ENCODE results near the gene FIGN. TPM values are rescaled to one million over a fixed set of nuclear protein-coding genes. Genes with fewer than 3 reads are reported as not detected.

FIGN gene
- total and polyA plus RNA-seq, 2 of the 4 experiments (the other 2 are of a cell fraction), result 0.77 to 0.90 TPM

DNA sequence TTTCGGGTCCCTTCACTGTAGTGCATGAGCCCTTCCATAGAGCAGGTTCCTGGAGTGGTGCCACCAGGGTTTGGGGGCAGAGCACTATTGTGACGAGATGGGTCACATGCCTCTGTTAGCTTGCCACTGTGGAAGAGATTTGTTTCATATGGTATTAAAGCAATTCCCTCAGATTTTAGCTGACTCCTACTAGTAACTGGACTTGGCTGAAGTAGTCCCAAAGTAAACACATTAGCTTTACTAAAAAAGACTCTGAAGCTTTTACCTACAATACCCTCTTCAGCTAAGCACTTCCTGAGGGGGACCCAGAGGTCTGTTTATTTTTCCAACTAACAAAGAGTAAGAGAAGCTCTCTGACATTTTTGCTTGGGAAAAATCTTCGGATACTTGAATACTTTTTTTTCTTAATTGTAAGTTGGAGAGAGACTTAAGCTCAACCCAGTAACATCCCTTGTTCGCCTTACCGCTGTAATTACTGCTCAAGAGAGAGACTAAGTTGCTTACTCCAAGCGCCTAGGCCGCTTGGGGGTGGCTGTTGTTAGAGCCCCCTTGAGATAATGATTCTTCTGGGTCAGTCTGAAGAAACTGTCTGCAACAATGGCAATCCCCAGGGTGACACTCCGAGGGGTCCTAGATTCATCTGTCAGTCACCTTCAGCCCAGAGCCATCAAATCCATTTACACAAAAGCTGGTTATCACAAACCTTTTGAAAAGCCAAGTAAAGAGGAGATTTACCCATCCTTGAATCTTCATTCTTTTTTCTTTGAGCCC lies 177.4 kb downstream of the FIGN start:
- no peaks in the 10 kb centered on the region for H4K20me1 ChIP-seq (ENCODE audit: insufficient read depth, low read length)
- in situ Hi-C loops (cut with MboI; ENCODE audit: low sequenced_read_pairs), result no loop called here
- WGBS, 2 experiments (ENCODE audit: extremely low coverage in 2 of 2, insufficient read length in 1 of 2), result no CpG with 5 or more reads among the region's 8 CpGs
- no peak overlapping the region for H2AK9ac ChIP-seq (replicated peaks; ENCODE audit: low read depth, low read length, poor library complexity)
- H3K18ac ChIP-seq (ENCODE audit: low read depth, low read length), result no peak overlapping the region
- H3K14ac ChIP-seq (replicated peaks; ENCODE audit: low read depth, low read length), result no peak overlapping the region
- H3K4ac ChIP-seq (ENCODE audit: low read depth, low read length), result no peak overlapping the region
- H3K4me1 ChIP-seq (ENCODE audit: control insufficient read depth, insufficient read depth, low read length), result no peaks in the 10 kb centered on the region
- DNase-seq (no peak), ATAC-seq (ENCODE audit: low read depth) (no peak)
- no peak overlapping the region for H2AFZ ChIP-seq (replicated peaks; ENCODE audit: low read length, poor library complexity)
- H3K27me3 ChIP-seq (ENCODE audit: control insufficient read depth, insufficient read depth, low read length), result no peaks in the 10 kb centered on the region
- H2AK5ac ChIP-seq (ENCODE audit: low read depth, low read length), result no peak overlapping the region
- H3K4me3 ChIP-seq (ENCODE audit: insufficient read depth, low read depth, low read length), result no peak overlapping the region
- H3K27ac ChIP-seq (ENCODE audit: insufficient read depth, low read length), result no peak overlapping the region
- intact Hi-C loops (cut with micrococcal nuclease), result no loop called here
- no peaks in the 10 kb centered on the region for H3K9me1 ChIP-seq (ENCODE audit: insufficient read depth, low read length)
- H3K23ac ChIP-seq (ENCODE audit: low read depth, low read length), result no peak overlapping the region
- no peak overlapping the region for H3K4me2 ChIP-seq (ENCODE audit: low read depth, low read length)
- no peaks in the 10 kb centered on the region for H3K79me1 ChIP-seq (ENCODE audit: low read depth in 1 of 2, low read length in 2 of 2)
- BruUV-seq (replicated peaks), result no TSS peak
- H4K8ac ChIP-seq (ENCODE audit: low read depth in 2 of 2, low read length in 2 of 2), result no peak overlapping the region
- TF ChIP-seq NFE2L2 (IDR thresholded peaks at IDR 0.05; ENCODE audit: low read depth, low read length), result no peak
- no peak for TF ChIP-seq ELK1 (IDR thresholded peaks at IDR 0.05; ENCODE audit: borderline replicate concordance, low read depth, low read length)
- no peak for TF ChIP-seq BHLHE40 (IDR thresholded peaks at IDR 0.05; ENCODE audit: low read depth, low read length)
- TF ChIP-seq MAFK (IDR thresholded peaks at IDR 0.05; ENCODE audit: low read depth, low read length), result no peak
- TF ChIP-seq MAZ (IDR thresholded peaks at IDR 0.05; ENCODE audit: borderline replicate concordance, low read depth, low read length), result no peak
- TF ChIP-seq, protein P1, sequence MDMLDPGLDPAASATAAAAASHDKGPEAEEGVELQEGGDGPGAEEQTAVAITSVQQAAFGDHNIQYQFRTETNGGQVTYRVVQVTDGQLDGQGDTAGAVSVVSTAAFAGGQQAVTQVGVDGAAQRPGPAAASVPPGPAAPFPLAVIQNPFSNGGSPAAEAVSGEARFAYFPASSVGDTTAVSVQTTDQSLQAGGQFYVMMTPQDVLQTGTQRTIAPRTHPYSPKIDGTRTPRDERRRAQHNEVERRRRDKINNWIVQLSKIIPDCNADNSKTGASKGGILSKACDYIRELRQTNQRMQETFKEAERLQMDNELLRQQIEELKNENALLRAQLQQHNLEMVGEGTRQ (IDR thresholded peaks at IDR 0.05; ENCODE audit: low read depth, low read length), result no peak
- TF ChIP-seq RAD21 (IDR thresholded peaks at IDR 0.05; ENCODE audit: low read length), result no peak
- no peak for TF ChIP-seq RCOR1 (IDR thresholded peaks at IDR 0.05; ENCODE audit: insufficient replicate concordance, low read length)
- TF ChIP-seq CEBPB (IDR thresholded peaks at IDR 0.05; ENCODE audit: low read depth, low read length), result no peak
- TF ChIP-seq MXI1 (IDR thresholded peaks at IDR 0.05; ENCODE audit: borderline replicate concordance, low read depth, low read length), result no peak
- no peak for TF ChIP-seq FOS (IDR thresholded peaks at IDR 0.05; ENCODE audit: low read depth, low read length)
- TF ChIP-seq CHD1 (IDR thresholded peaks at IDR 0.05; ENCODE audit: low read depth, low read length), result no peak
- TF ChIP-seq SMC3 (IDR thresholded peaks at IDR 0.05; ENCODE audit: low read depth, low read length), result no peak
- TF ChIP-seq RFX5 (IDR thresholded peaks at IDR 0.05; ENCODE audit: low read depth, low read length), result no peak
- TF ChIP-seq, protein P2, sequence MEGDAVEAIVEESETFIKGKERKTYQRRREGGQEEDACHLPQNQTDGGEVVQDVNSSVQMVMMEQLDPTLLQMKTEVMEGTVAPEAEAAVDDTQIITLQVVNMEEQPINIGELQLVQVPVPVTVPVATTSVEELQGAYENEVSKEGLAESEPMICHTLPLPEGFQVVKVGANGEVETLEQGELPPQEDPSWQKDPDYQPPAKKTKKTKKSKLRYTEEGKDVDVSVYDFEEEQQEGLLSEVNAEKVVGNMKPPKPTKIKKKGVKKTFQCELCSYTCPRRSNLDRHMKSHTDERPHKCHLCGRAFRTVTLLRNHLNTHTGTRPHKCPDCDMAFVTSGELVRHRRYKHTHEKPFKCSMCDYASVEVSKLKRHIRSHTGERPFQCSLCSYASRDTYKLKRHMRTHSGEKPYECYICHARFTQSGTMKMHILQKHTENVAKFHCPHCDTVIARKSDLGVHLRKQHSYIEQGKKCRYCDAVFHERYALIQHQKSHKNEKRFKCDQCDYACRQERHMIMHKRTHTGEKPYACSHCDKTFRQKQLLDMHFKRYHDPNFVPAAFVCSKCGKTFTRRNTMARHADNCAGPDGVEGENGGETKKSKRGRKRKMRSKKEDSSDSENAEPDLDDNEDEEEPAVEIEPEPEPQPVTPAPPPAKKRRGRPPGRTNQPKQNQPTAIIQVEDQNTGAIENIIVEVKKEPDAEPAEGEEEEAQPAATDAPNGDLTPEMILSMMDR (conservative IDR thresholded peaks at IDR 0.05; ENCODE audit: low read depth, low read length), result no peak
- TF ChIP-seq POLR2A (IDR thresholded peaks at IDR 0.05; ENCODE audit: low read depth, low read length), result no peak
- H2BK5ac ChIP-seq (ENCODE audit: low read depth, low read length, poor library complexity, severe bottlenecking), result no peak overlapping the region
- no peak overlapping the region for H3K56ac ChIP-seq (ENCODE audit: extremely low read depth, insufficient read depth, low read length)
- ChIA-PET CTCF (no interaction called here), POLR2A (ENCODE audit: unreplicated experiment) (no interaction called here)
- H3K36me3 ChIP-seq (ENCODE audit: control insufficient read depth, insufficient read depth, low read length), result no peaks in the 10 kb centered on the region
- H3K9me3 ChIP-seq (ENCODE audit: control insufficient read depth, insufficient read depth, low read length), result no peaks in the 10 kb centered on the region
- no peak overlapping the region for H2BK20ac ChIP-seq (ENCODE audit: low read depth, low read length)
- no peak overlapping the region for H3K9ac ChIP-seq (ENCODE audit: low read depth, low read length)
- no peak overlapping the region for H2BK15ac ChIP-seq (ENCODE audit: low read depth, low read length)
- H2BK120ac ChIP-seq (ENCODE audit: low read depth, low read length), result no peak overlapping the region
- dilution Hi-C loops (cut with HindIII; ENCODE audit: low sequenced_read_pairs, unreplicated experiment), result no loop called here
- no peak overlapping the region for H4K5ac ChIP-seq (ENCODE audit: low read depth, low read length)
- no peak overlapping the region for H4K91ac ChIP-seq (ENCODE audit: insufficient read depth, low read depth, low read length)

All from IMR-90 (cell line).